Tibial artery (tissue), 4 donors: ENCODE results near the gene SNX30.
A peak's percentile ranks its signal among the peaks of the same experiment; 100 is the strongest.

ENCODE experiments used
- DNase-seq, 2 donors: peaks; one replicate each; pipeline ENCODE4 v3.0.0-alpha.2; 2019
- H3K27ac ChIP-seq, 2 donors: fragments of 200-600 bp; sonication (generic) in 1 of 2; 1 replicate in 1 of 2; 2 replicates in 1 of 2; pipeline ENCODE4 v1.5.1; 2018 to 2019; ENCODE audit warnings: mild to moderate bottlenecking in 1 of 2
- H3K27me3 ChIP-seq, 2 donors: fragments of 200-600 bp; sonication (generic) in 1 of 2; one replicate each; pipeline versions ENCODE4 v1.5.1 to v1.6.0; 2016 to 2019
- H3K36me3 ChIP-seq, 3 donors: fragments of 200-600 bp; sonication (generic) in 2 of 3; one replicate each; pipeline ENCODE4 v1.5.1; 2016 to 2019; ENCODE audit warnings: mild to moderate bottlenecking in 2 of 3
- H3K4me1 ChIP-seq, 4 donors: fragments of 200-600 bp; sonication (generic) in 2 of 4; 1 replicate in 3 of 4; 2 replicates in 1 of 4; pipeline ENCODE4 v1.5.1; 2016 to 2019
- H3K4me3 ChIP-seq, 2 donors: fragments of 200-600 bp; sonication (generic) in 1 of 2; 1 replicate in 1 of 2; 2 replicates in 1 of 2; pipeline ENCODE4 v1.5.1; 2018 to 2019; ENCODE audit warnings: mild to moderate bottlenecking in 2 of 2
- H3K9me3 ChIP-seq, 3 donors: fragments of 200-600 bp; sonication (generic) in 1 of 3; one replicate each; pipeline ENCODE4 v1.5.1; 2016 to 2019
- CTCF ChIP-seq, 2 experiments: fragments of 200-600 bp in 1 of 2; fragments of 450-650 bp in 1 of 2; IDR thresholded peaks; one replicate each; pipeline ENCODE4 v1.5.1; 2017 to 2019; ENCODE audit warnings: antibody characterized with exemption in 2 of 2, mild to moderate bottlenecking in 1 of 2, moderate library complexity in 1 of 2
- intact Hi-C: fragments of 100-400 bp; cut with DNase I; formaldehyde crosslinking; loops from one replicate; pipeline ENCODE4 v1.15.0; 2023; ENCODE audit warnings: low total_unique reads

SNX30 gene

DNA sequence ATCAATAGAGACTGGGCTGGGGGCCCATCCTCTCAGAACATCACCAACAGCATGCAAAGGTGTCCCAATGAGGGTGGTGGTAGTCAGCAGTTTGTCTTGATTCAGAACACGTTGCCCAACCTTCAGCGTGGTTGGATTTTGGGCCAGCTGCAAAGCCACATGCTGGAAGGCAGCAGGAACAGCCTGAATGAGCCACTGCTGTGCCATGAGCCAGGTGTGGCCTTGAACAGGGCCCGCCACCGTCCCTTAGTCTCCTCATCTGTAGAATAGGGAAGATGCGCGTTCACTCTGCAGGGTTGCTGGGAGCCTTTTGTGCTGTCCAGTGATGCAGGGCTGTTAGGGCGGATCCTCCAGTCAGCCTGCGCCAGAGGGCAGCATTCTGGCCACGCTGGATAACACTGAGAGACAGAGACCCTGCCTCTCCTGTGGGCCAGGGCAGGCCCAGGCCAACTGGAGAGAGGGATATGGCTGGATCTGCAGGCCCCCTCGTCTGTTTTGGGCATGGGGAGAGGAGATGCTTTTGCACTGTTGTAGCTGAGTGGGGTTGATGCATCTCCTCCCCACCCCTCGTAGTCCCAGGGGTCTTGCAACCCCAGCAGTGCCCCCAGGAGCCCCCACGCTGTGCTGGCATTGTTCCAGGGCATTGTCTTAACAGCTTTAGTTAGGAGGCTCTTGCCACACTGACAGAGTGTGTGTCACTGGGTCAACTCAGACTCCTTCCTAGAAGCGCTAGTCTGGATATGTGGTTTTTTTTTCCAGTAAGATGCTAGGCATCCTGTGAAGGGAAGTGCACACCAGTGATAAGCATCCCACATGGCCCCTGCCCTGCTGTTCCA, 98.0 kb downstream of the SNX30 start:
- Histone ChIP-seq H3K36me3 (peaks cover 8 to 25% (median 15%) of the 10 kb centered on the region in 3 donors), H3K4me1 (peaks cover 0 to 5% (median 0%) of the 10 kb centered on the region in 4 donors), H3K4me3 (no peak overlapping the region), H3K27me3 (no peaks in the 10 kb centered on the region), H3K27ac (no peak overlapping the region), H3K9me3 (no peaks in the 10 kb centered on the region)
- intact Hi-C loops, result no loop called here
- TF ChIP-seq CTCF (IDR thresholded peaks at IDR 0.05), result no peak
- no peak for DNase-seq

DNA sequence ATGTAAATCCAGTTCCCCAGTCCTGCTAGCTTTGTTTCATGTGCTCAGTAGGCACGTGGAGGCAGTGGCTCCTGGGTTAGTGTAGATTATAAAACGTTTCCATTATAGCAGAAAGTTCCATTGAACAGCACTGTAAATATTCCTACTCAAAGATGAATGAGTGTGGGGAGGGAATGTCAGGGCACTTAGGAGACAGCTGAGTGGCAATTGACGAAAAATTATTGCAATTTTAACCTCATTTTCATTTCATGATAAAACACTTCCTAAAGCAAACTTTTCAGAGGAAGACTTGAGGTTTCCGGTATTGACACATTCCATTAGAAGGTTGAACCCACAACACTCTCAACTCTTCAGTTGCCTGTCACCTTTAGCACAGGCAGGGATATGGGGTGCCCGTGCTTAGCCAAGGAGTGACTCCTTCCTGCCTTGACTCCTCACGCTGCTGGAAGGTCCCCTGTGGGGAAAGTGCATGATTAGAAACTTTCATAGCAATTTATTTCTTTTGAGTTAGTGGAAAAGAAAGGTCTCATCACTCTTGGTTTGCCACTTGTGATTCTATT, 98.9 kb downstream of the SNX30 start:
- Histone ChIP-seq H3K36me3 (peaks cover 8 to 29% (median 15%) of the 10 kb centered on the region in 3 donors), H3K27me3 (no peaks in the 10 kb centered on the region), H3K4me3 (no peak overlapping the region), H3K27ac (no peak overlapping the region), H3K4me1 (peaks cover 0 to 5% (median 0%) of the 10 kb centered on the region in 4 donors), H3K9me3 (no peaks in the 10 kb centered on the region)
- intact Hi-C loops, result no loop called here
- TF ChIP-seq CTCF (IDR thresholded peaks at IDR 0.05), result no peak
- no peak for DNase-seq

DNA sequence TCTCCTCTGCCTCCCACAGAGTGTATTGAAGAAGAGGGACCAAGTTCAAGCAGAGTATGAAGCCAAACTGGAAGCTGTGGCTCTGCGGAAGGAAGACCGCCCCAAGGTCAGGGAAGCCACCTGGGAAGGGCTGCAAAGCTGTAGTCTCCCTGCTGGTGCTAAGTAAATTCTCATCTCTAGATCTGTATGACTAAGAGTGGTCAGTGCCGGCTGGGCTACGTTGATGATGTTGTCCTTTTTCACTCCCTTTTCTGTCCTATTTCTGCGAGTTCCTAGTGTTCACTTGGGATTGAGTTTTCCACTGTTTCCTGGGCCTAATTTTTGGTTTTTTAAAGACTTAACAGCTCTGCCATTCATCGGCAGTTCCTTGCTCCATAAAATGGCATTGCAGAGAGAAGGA, 100.3 kb downstream of the SNX30 start:
- Histone ChIP-seq H3K4me1 (no peaks in the 10 kb centered on the region), H3K27ac (no peak overlapping the region), H3K4me3 (no peak overlapping the region), H3K36me3 (peaks cover 8 to 33% (median 15%) of the 10 kb centered on the region in 3 donors), H3K9me3 (no peaks in the 10 kb centered on the region), H3K27me3 (no peaks in the 10 kb centered on the region)
- TF ChIP-seq CTCF (IDR thresholded peaks at IDR 0.05), result no peak
- no peak for DNase-seq
- intact Hi-C loops, result no loop called here

DNA sequence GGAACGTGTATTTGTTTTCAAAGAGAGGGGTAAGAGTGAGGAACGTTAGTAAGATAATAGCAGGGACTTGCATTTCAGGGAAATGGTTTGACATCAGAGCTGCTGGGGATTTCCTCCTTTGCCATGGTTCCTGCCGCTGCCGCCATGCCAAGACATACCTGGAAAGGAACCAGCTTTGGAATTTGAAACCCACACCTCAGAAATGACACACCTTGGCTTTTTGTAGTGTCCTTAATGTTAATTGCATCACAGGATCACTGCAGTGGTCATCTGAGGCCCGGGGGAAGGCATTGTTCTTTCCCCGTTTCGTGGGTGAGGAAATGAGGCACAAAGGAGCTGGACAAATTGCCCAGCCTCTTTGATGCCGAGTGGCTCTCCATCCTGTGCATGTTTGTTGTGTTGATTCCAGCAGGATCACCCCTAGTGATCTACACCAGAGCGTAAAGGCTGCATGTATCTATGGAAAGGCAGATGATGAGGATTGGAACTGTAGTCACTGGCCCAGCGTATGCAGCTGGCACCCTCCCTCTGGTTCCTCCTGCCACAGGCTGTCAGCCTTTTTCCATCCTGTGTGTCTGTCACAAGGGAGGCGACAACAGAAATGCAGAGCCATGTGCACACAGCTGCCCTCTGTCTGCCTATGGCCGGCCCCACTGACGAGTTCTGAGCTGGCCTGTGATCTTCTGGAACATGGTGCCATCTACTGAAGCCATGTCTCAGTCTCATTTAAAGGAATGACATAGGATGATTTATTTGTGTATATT, 102.4 kb downstream of the SNX30 start:
- DNase-seq, result no peak
- intact Hi-C loops, result no loop called here
- Histone ChIP-seq H3K36me3 (peaks cover 8 to 33% (median 15%) of the 10 kb centered on the region in 3 donors), H3K9me3 (no peaks in the 10 kb centered on the region), H3K4me3 (no peak overlapping the region), H3K4me1 (peaks cover 0 to 6% (median 2%) of the 10 kb centered on the region in 4 donors), H3K27me3 (no peaks in the 10 kb centered on the region), H3K27ac (no peak overlapping the region)
- TF ChIP-seq CTCF (IDR thresholded peaks at IDR 0.05), result no peak

GRCh38 chr9:112853882-112854585, 103.5 kb downstream of the SNX30 start:
- H3K27me3 ChIP-seq, result no peaks in the 10 kb centered on the region
- no peak overlapping the region for H3K27ac ChIP-seq
- H3K4me3 ChIP-seq, result no peak overlapping the region
- H3K4me1 ChIP-seq, result peaks cover 0 to 6% (median 2%) of the 10 kb centered on the region in 4 donors
- H3K9me3 ChIP-seq, result no peaks in the 10 kb centered on the region
- no peak for TF ChIP-seq CTCF (IDR thresholded peaks at IDR 0.05)
- peak in 1 of 2 donors; percentile 48 for DNase-seq
- intact Hi-C loops, result no loop called here
- H3K36me3 ChIP-seq, result peaks cover 8 to 33% (median 15%) of the 10 kb centered on the region in 3 donors
